Thymus (tissue), 11 donors: Measurements from ENCODE around the gene PDE4B. TPM values are rescaled to one million over a fixed set of nuclear protein-coding genes. Genes with fewer than 3 reads are reported as not detected.

Source experiments
- DNase-seq, 9 donors: peaks; one replicate each; pipeline ENCODE4 v3.0.0-alpha.2; 2013; ENCODE audit warnings: low spot score in 9 of 9, low read depth in 6 of 9, missing footprints in 1 of 9
- H3K27ac ChIP-seq, 2 donors: one replicate each; pipeline ENCODE4 v1.5.1; 2013; ENCODE audit warnings: control low read depth in 1 of 2, low read depth in 1 of 2, low read length in 1 of 2, mild to moderate bottlenecking in 1 of 2, moderate library complexity in 1 of 2
- H3K27me3 ChIP-seq, 2 donors: one replicate each; pipeline ENCODE4 v1.5.1; 2013; ENCODE audit warnings: low read length in 1 of 2; ENCODE audit not compliant: control insufficient read depth in 2 of 2, insufficient read depth in 1 of 2
- H3K36me3 ChIP-seq, 2 donors: one replicate each; pipeline ENCODE4 v1.5.1; 2013; ENCODE audit warnings: low read length in 1 of 2, mild to moderate bottlenecking in 1 of 2, moderate library complexity in 1 of 2; ENCODE audit not compliant: control insufficient read depth in 2 of 2, insufficient read depth in 2 of 2
- H3K4me1 ChIP-seq, 2 donors: one replicate each; pipeline ENCODE4 v1.5.1; 2013; ENCODE audit warnings: low read length in 2 of 2; ENCODE audit not compliant: control insufficient read depth in 2 of 2, insufficient read depth in 2 of 2
- H3K4me3 ChIP-seq, 2 donors: one replicate each; pipeline ENCODE4 v1.5.1; 2013; ENCODE audit warnings: low read length in 2 of 2, control low read depth in 1 of 2, mild to moderate bottlenecking in 1 of 2
- H3K9me3 ChIP-seq, 2 donors: one replicate each; pipeline ENCODE4 v1.5.1; 2013; ENCODE audit warnings: low read length in 1 of 2, mild to moderate bottlenecking in 1 of 2; ENCODE audit not compliant: control insufficient read depth in 2 of 2, insufficient read depth in 1 of 2
- WGBS: extraction: QIAGEN DNeasy Blood & Tissue Kit; methylation state at CpG from one replicate; pipeline ENCODE4 v1.1.7; 2013; 5-methylcytosine and 5-hydroxymethylcytosine counted together
- polyA plus RNA-seq: library from polyadenylated mRNA; stranded (reverse); fragments of 200-250 nt; gene quantifications from one replicate; pipeline ENCODE4 v1.2.3, GENCODE V29; 2013
- total RNA-seq: library from RNA; stranded (reverse); fragments of 120-200 nt; gene quantifications from one replicate; pipeline ENCODE4 v1.2.4, GENCODE V29; 2013
- donor health status: healthy.

PDE4B gene
- total and polyA plus RNA-seq, 2 donors = 9.9 to 10.9 TPM

GRCh38 chr1:66294707-66295370 lies 502.1 kb downstream of the PDE4B start:
- no peak for DNase-seq
- Histone ChIP-seq H3K27me3 (no peaks in the 10 kb centered on the region), H3K4me3 (no peak overlapping the region), H3K4me1 (no peaks in the 10 kb centered on the region), H3K9me3 (no peaks in the 10 kb centered on the region), H3K36me3 (no peaks in the 10 kb centered on the region), H3K27ac (peak overlapping the region; percentile 4 to 43)
- WGBS = 96% methylated on average over 2 of the region's 2 CpGs

- H3K27me3 ChIP-seq = no peaks in the 10 kb centered on the region
- no peaks in the 10 kb centered on the region for H3K36me3 ChIP-seq
- H3K4me1 ChIP-seq = peaks cover 0 to 3% of the 10 kb centered on the region in 2 donors
- H3K27ac ChIP-seq = no peak overlapping the region
- 95% methylated on average over 6 of the region's 6 CpGs for WGBS
- no peaks in the 10 kb centered on the region for H3K9me3 ChIP-seq
- no peak for DNase-seq
- H3K4me3 ChIP-seq = no peak overlapping the region
These were observed 503.1 kb downstream of the PDE4B start for GRCh38 chr1:66295803-66296202.

- no peaks in the 10 kb centered on the region for H3K36me3 ChIP-seq
- no peak for DNase-seq
- H3K4me3 ChIP-seq = no peak overlapping the region
- no peaks in the 10 kb centered on the region for H3K27me3 ChIP-seq
- peaks cover 0 to 4% of the 10 kb centered on the region in 2 donors for H3K4me1 ChIP-seq
- H3K9me3 ChIP-seq = no peaks in the 10 kb centered on the region
- H3K27ac ChIP-seq = no peak overlapping the region
- 99% methylated on average over 1 of the region's 1 CpG for whole genome bisulfite sequencing
These were observed 503.7 kb downstream of the PDE4B start for GRCh38 chr1:66296370-66296769.

GRCh38 chr1:66296951-66297350 lies 504.3 kb downstream of the PDE4B start:
- DNase-seq = no peak
- 95% methylated on average over 6 of the region's 6 CpGs for WGBS
- Histone ChIP-seq H3K27me3 (no peaks in the 10 kb centered on the region), H3K36me3 (no peaks in the 10 kb centered on the region), H3K4me3 (no peak overlapping the region), H3K4me1 (peaks cover 0 to 4% of the 10 kb centered on the region in 2 donors), H3K27ac (no peak overlapping the region), H3K9me3 (no peaks in the 10 kb centered on the region)

- 98% methylated on average over 1 of the region's 1 CpG for WGBS
- no peak for DNase-seq
- Histone ChIP-seq H3K4me1 (peaks cover 0 to 4% of the 10 kb centered on the region in 2 donors), H3K27ac (no peak overlapping the region), H3K27me3 (no peaks in the 10 kb centered on the region), H3K9me3 (no peaks in the 10 kb centered on the region), H3K36me3 (no peaks in the 10 kb centered on the region), H3K4me3 (no peak overlapping the region)
These were observed 505.8 kb downstream of the PDE4B start for GRCh38 chr1:66298464-66298863.

- Histone ChIP-seq H3K27me3 (no peaks in the 10 kb centered on the region), H3K4me1 (peaks cover 0 to 4% of the 10 kb centered on the region in 2 donors), H3K36me3 (no peaks in the 10 kb centered on the region), H3K4me3 (no peak overlapping the region), H3K9me3 (no peaks in the 10 kb centered on the region), H3K27ac (peak overlapping the region in 1 of 2 donors; percentile 10)
- 90% methylated on average over 7 of the region's 7 CpGs for WGBS
- DNase-seq = no peak
These were observed 507.7 kb downstream of the PDE4B start for GRCh38 chr1:66300280-66300971.

GRCh38 chr1:66300972-66301451 lies 508.3 kb downstream of the PDE4B start:
- DNase-seq = peak in 3 of 9 donors; percentile 17 to 66 (median 30)
- H3K4me1 ChIP-seq = peaks cover 0 to 4% of the 10 kb centered on the region in 2 donors

GRCh38 chr1:66302184-66302742 lies 509.6 kb downstream of the PDE4B start:
- DNase-seq = no peak
- H3K4me3 ChIP-seq = no peak overlapping the region
- no peaks in the 10 kb centered on the region for H3K27me3 ChIP-seq
- H3K9me3 ChIP-seq = no peaks in the 10 kb centered on the region
- no peak overlapping the region for H3K27ac ChIP-seq
- H3K4me1 ChIP-seq = peaks cover 0 to 4% of the 10 kb centered on the region in 2 donors
- H3K36me3 ChIP-seq = no peaks in the 10 kb centered on the region
- 99% methylated on average over 3 of the region's 3 CpGs for WGBS

More at GRCh38 chr1:66300972-66301451, 508.3 kb downstream of the PDE4B start:
- WGBS = 35% methylated on average over 4 of the region's 4 CpGs
- Histone ChIP-seq H3K27me3 (no peaks in the 10 kb centered on the region), H3K9me3 (no peaks in the 10 kb centered on the region), H3K4me3 (no peak overlapping the region), H3K27ac (peak overlapping the region in 1 of 2 donors; percentile 10), H3K36me3 (no peaks in the 10 kb centered on the region)

GRCh38 chr1:66302815-66303214 lies 510.1 kb downstream of the PDE4B start:
- H3K27me3 ChIP-seq = no peaks in the 10 kb centered on the region
- no peaks in the 10 kb centered on the region for H3K9me3 ChIP-seq
- whole genome bisulfite sequencing = 13% methylated on average over 1 of the region's 1 CpG
- no peaks in the 10 kb centered on the region for H3K36me3 ChIP-seq
- H3K4me1 ChIP-seq = peaks cover 0 to 4% of the 10 kb centered on the region in 2 donors
- no peak overlapping the region for H3K27ac ChIP-seq
- no peak overlapping the region for H3K4me3 ChIP-seq
- peak in 1 of 9 donors; percentile 32 for DNase-seq
